GM10248 (cell line): ENCODE results near the gene IFI44L.

Experiments used
- CTCF ChIA-PET: fragments of 300-600 bp; sonication (Branson Sonifier 250); formaldehyde crosslinking; extraction: SDS; loops from one replicate; lab custom pipeline; 2021; ENCODE audit warnings: antibody characterized with exemption; lab: Yijun Ruan, JAX
- POLR2A ChIA-PET: fragments of 350-650 bp; sonication (Branson Sonifier 250); formaldehyde crosslinking; extraction: SDS; loops from one replicate; lab custom pipeline; 2020; ENCODE audit warnings: antibody characterized with exemption; lab: Yijun Ruan, JAX
- DNase-seq: peaks from one replicate; pipeline ENCODE4 v3.0.0; 2012; ENCODE audit errors: extremely low spot score
- CTCF ChIP-seq: IDR thresholded peaks from 2 replicates; pipeline ENCODE4 v1.5.1; 2012; ENCODE audit warnings: mild to moderate bottlenecking, low read depth; ENCODE audit errors: extremely low read depth, missing control alignments, control extremely low read depth

IFI44L gene

GRCh38 chr1:78678324-78678723 is 58.1 kb downstream of the IFI44L start:
- DNase-seq, result peak; percentile 15
- no peak for TF ChIP-seq CTCF
- ChIA-PET POLR2A (no interaction called here), CTCF (interaction anchor here (0.6 to 3.3 kb wide), 9 partner anchors 8 to 549 kb away, joined by 3 to 16 read pairs (median 4); partner anchors contain the start of gene IFI44L)

- POLR2A ChIA-PET, result no interaction called here
- TF ChIP-seq CTCF, result no peak
- CTCF ChIA-PET, result interaction anchor here (2.6 kb wide), 1 partner anchor 64 kb away, joined by 15 read pairs; no protein-coding TSS in a partner anchor
- DNase-seq, result no peak
Measured at GRCh38 chr1:78681265-78681664, 61.0 kb downstream of the IFI44L start.

DNA sequence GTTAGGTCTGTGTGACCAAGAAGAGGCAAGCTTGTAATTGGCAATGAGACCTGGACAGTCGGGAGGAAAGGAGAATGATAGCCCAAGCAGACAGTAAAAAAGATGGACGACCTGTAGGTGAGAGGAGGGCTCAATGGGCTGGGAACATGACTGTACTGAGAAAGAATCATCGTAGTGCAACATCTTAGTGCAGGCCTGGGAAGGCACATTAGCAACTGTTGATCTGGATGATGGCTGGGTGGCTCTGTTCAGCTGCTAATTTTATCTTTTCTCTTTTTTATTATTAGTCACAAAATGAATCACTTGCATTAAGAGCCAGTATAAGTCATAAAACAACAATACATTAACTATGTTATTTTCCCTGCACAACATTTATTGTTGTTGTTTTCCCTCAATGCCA is 62.2 kb downstream of the IFI44L start:
- TF ChIP-seq CTCF, result no peak
- CTCF ChIA-PET, result interaction anchor here (2.6 kb wide), 1 partner anchor 65 kb away, joined by 15 read pairs; no protein-coding TSS in a partner anchor
- POLR2A ChIA-PET, result no interaction called here
- DNase-seq, result no peak

GRCh38 chr1:78683079-78683478 is 62.8 kb downstream of the IFI44L start:
- POLR2A ChIA-PET, result no interaction called here

GRCh38 chr1:78687315-78687714 is 67.1 kb downstream of the IFI44L start:
- POLR2A ChIA-PET, result no interaction called here
- CTCF ChIA-PET, result no interaction called here
- TF ChIP-seq CTCF, result no peak
- no peak for DNase-seq

More at GRCh38 chr1:78683079-78683478, 62.8 kb downstream of the IFI44L start:
- TF ChIP-seq CTCF, result no peak
- CTCF ChIA-PET, result interaction anchor here (1.1 kb wide), 1 partner anchor 9 kb away, joined by 3 read pairs; no protein-coding TSS in a partner anchor
- DNase-seq, result no peak

DNA sequence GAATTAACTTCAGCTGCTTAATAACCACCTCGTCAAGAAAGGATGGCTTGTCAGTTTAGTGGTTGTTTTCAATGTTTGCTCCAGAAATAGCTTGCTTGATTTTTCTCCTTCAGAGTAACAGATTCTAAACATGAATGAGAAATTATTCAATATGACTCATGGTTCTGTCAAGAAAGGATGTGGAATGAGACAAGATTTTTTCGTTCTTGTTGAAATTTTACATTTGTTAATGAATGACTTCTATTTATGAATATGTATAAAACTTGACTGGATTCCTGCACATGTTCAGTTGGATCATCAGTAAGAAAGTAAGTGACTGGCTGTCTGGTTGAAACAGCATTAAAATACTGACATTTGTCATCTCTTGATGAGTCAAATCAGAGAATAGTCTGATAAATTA is 67.7 kb downstream of the IFI44L start:
- no peak for TF ChIP-seq CTCF
- ChIA-PET CTCF (no interaction called here), POLR2A (no interaction called here)
- DNase-seq, result no peak

DNA sequence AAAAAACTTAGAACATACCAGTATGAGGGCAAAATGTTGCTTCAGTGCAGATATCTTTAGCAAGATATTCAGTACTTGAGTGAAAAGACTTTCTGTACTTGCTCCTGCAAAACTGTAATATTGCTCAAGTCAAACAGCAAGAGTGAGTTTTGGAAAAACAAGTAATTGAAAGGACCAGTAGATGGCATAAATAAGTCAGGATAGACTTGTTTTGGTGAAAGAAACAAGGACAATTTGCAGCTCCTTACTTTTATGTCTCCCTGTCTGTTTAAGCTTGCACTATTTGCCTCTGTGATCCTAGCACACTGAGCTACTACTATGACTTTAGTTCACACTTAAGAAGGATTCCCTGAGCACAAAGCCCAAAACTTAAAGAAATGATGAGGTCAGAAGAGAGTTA is 68.4 kb downstream of the IFI44L start:
- ChIA-PET POLR2A (no interaction called here), CTCF (no interaction called here)
- no peak for DNase-seq
- no peak for TF ChIP-seq CTCF
